IPS-18a (cell line): ENCODE measurements around the gene UMAD1.

Experiments
- H3K27ac ChIP-seq: one replicate; pipeline ENCODE4 v1.5.1; 2013; ENCODE audit warnings: low read length
- H3K27me3 ChIP-seq: one replicate; pipeline ENCODE4 v1.6.1; 2013; ENCODE audit warnings: mild to moderate bottlenecking, low read length; ENCODE audit not compliant: control insufficient read depth, insufficient read depth
- H3K36me3 ChIP-seq: one replicate; pipeline ENCODE4 v1.6.1; 2013; ENCODE audit warnings: low read depth, low read length; ENCODE audit not compliant: control insufficient read depth
- H3K4me1 ChIP-seq: one replicate; pipeline ENCODE4 v1.6.1; 2013; ENCODE audit warnings: low read depth, low read length; ENCODE audit not compliant: control insufficient read depth
- H3K4me3 ChIP-seq: one replicate; pipeline ENCODE4 v1.5.1; 2013; ENCODE audit warnings: low read length
- H3K9ac ChIP-seq: one replicate; pipeline ENCODE4 v1.6.1; 2013; ENCODE audit warnings: mild to moderate bottlenecking, low read length, moderate library complexity
- H3K9me3 ChIP-seq: one replicate; pipeline ENCODE4 v1.6.1; 2013; ENCODE audit warnings: low read depth, low read length; ENCODE audit not compliant: control insufficient read depth

Gene UMAD1

GRCh38 chr7:7851991-7852390, 211.4 kb downstream of the UMAD1 start:
- Histone ChIP-seq H3K4me1 (no peaks in the 10 kb centered on the region), H3K27me3 (no peaks in the 10 kb centered on the region), H3K4me3 (no peak overlapping the region), H3K9ac (no peak overlapping the region), H3K9me3 (peaks cover 12% of the 10 kb centered on the region), H3K27ac (no peak overlapping the region), H3K36me3 (no peaks in the 10 kb centered on the region)

- Histone ChIP-seq H3K4me3 (no peak overlapping the region), H3K27ac (no peak overlapping the region), H3K4me1 (no peaks in the 10 kb centered on the region), H3K36me3 (no peaks in the 10 kb centered on the region), H3K9me3 (peaks cover 12% of the 10 kb centered on the region), H3K27me3 (no peaks in the 10 kb centered on the region), H3K9ac (no peak overlapping the region)
Measured at GRCh38 chr7:7857143-7857583, 216.6 kb downstream of the UMAD1 start.

GRCh38 chr7:7858559-7858958, 218.0 kb downstream of the UMAD1 start:
- Histone ChIP-seq H3K4me3 (no peak overlapping the region), H3K9ac (no peak overlapping the region), H3K27ac (no peak overlapping the region), H3K36me3 (no peaks in the 10 kb centered on the region), H3K27me3 (no peaks in the 10 kb centered on the region), H3K9me3 (peaks cover 12% of the 10 kb centered on the region), H3K4me1 (peaks cover 4% of the 10 kb centered on the region)

GRCh38 chr7:7859411-7859810, 218.9 kb downstream of the UMAD1 start:
- Histone ChIP-seq H3K27ac (no peak overlapping the region), H3K9ac (no peak overlapping the region), H3K27me3 (no peaks in the 10 kb centered on the region), H3K4me3 (no peak overlapping the region), H3K36me3 (no peaks in the 10 kb centered on the region), H3K4me1 (peaks cover 7% of the 10 kb centered on the region), H3K9me3 (peaks cover 10% of the 10 kb centered on the region)

- peaks cover 7% of the 10 kb centered on the region for H3K4me1 ChIP-seq
- H3K27me3 ChIP-seq: no peaks in the 10 kb centered on the region
- H3K9me3 ChIP-seq: no peaks in the 10 kb centered on the region
- H3K36me3 ChIP-seq: no peaks in the 10 kb centered on the region
- no peak overlapping the region for H3K4me3 ChIP-seq
- no peak overlapping the region for H3K9ac ChIP-seq
- no peak overlapping the region for H3K27ac ChIP-seq
Measured at GRCh38 chr7:7861211-7861633, 220.7 kb downstream of the UMAD1 start.

- Histone ChIP-seq H3K9me3 (no peaks in the 10 kb centered on the region), H3K4me3 (no peak overlapping the region), H3K27ac (no peak overlapping the region), H3K4me1 (peaks cover 7% of the 10 kb centered on the region), H3K9ac (no peak overlapping the region), H3K27me3 (no peaks in the 10 kb centered on the region), H3K36me3 (no peaks in the 10 kb centered on the region)
Measured at GRCh38 chr7:7862393-7862792, 221.8 kb downstream of the UMAD1 start.

GRCh38 chr7:7867846-7868571, 227.5 kb downstream of the UMAD1 start:
- no peak overlapping the region for H3K27ac ChIP-seq
- peaks cover 28% of the 10 kb centered on the region for H3K4me1 ChIP-seq
- H3K27me3 ChIP-seq: no peaks in the 10 kb centered on the region
- H3K36me3 ChIP-seq: no peaks in the 10 kb centered on the region
- H3K9me3 ChIP-seq: no peaks in the 10 kb centered on the region
- no peak overlapping the region for H3K4me3 ChIP-seq
- no peak overlapping the region for H3K9ac ChIP-seq

- H3K27me3 ChIP-seq: no peaks in the 10 kb centered on the region
- no peak overlapping the region for H3K27ac ChIP-seq
- H3K36me3 ChIP-seq: no peaks in the 10 kb centered on the region
- no peak overlapping the region for H3K4me3 ChIP-seq
- no peaks in the 10 kb centered on the region for H3K9me3 ChIP-seq
- H3K4me1 ChIP-seq: peaks cover 25% of the 10 kb centered on the region
- H3K9ac ChIP-seq: no peak overlapping the region
Measured at GRCh38 chr7:7868572-7868899, 228.0 kb downstream of the UMAD1 start.

GRCh38 chr7:7869036-7869435, 228.5 kb downstream of the UMAD1 start:
- no peak overlapping the region for H3K4me3 ChIP-seq
- H3K27ac ChIP-seq: no peak overlapping the region

GRCh38 chr7:7869651-7870050, 229.1 kb downstream of the UMAD1 start:
- Histone ChIP-seq H3K4me1 (peaks cover 22% of the 10 kb centered on the region), H3K9ac (no peak overlapping the region), H3K27me3 (no peaks in the 10 kb centered on the region), H3K27ac (no peak overlapping the region), H3K36me3 (no peaks in the 10 kb centered on the region), H3K9me3 (no peaks in the 10 kb centered on the region), H3K4me3 (no peak overlapping the region)

More at GRCh38 chr7:7869036-7869435, 228.5 kb downstream of the UMAD1 start:
- no peak overlapping the region for H3K9ac ChIP-seq
- no peaks in the 10 kb centered on the region for H3K36me3 ChIP-seq
- no peaks in the 10 kb centered on the region for H3K9me3 ChIP-seq
- H3K27me3 ChIP-seq: no peaks in the 10 kb centered on the region
- peaks cover 22% of the 10 kb centered on the region for H3K4me1 ChIP-seq

GRCh38 chr7:7870555-7870954, 230.0 kb downstream of the UMAD1 start:
- no peaks in the 10 kb centered on the region for H3K36me3 ChIP-seq
- no peaks in the 10 kb centered on the region for H3K27me3 ChIP-seq
- H3K4me3 ChIP-seq: no peak overlapping the region
- H3K9ac ChIP-seq: no peak overlapping the region
- no peaks in the 10 kb centered on the region for H3K9me3 ChIP-seq
- no peak overlapping the region for H3K27ac ChIP-seq
- H3K4me1 ChIP-seq: peaks cover 22% of the 10 kb centered on the region

- H3K27me3 ChIP-seq: no peaks in the 10 kb centered on the region
- peaks cover 2% of the 10 kb centered on the region for H3K4me1 ChIP-seq
- no peaks in the 10 kb centered on the region for H3K36me3 ChIP-seq
- H3K9ac ChIP-seq: no peak overlapping the region
- no peak overlapping the region for H3K4me3 ChIP-seq
- no peaks in the 10 kb centered on the region for H3K9me3 ChIP-seq
- no peak overlapping the region for H3K27ac ChIP-seq
Measured at GRCh38 chr7:7876419-7876818, 235.9 kb downstream of the UMAD1 start.
